ENCODE results near the gene CPT1A.

Gene CPT1A

DNA sequence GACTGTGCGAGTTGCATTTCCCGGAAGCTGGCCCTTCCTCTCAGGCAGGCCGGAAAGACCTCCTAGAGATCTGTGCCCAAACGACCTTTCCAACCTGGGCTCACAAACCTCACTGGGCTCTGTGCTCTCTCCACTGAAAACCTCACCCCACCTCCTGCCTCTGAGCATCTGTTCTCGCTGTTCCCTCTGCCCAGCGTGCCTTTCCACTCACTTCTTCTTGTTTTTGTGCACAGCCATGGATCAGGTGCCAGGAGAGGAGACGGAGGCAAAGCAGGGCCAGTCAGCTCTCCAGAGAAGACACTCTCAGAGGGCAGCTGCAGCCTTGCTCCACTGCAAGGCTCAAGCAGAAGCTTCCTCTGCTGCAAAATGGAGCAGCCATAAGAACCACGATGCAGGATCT is 10.9 kb upstream of the CPT1A start:
- no peak for FAIRE-seq

DNA sequence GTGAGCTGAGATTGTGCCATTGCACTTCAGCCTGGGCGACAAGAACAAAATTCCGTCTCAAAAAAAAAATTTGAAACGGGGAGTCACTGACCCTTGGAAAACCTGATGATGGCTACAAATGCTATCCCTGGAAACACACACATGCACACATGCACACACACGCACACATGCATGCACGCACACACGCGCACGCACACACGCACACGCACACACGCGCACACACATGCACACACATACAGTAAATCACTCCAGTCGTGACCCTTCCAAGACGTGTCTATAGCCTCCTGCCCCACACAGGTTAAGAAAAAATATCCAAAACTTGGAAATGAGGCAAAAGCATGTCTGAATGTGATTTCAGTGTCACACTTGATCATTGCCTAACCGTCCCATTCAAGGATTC is 6.7 kb upstream of the CPT1A start:
- no peak for FAIRE-seq

DNA sequence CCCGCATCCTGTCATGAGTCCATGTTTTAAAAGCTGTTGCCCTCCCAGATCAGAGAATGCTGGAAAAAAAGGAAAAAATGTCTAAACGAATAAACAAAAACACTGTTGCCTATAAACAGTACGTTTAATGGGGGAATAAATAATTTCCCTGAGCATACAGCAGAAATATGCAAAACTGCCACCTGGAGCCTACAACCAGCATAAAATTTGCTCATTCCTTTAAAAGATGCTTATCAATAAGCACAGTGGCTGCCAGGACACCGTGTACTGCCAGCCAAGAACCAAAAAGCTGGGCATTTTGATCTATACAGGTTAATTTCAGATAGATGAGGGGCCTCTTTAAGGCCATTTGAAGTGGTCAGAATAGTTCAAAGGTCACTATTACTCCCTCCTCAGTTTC is 5.7 kb upstream of the CPT1A start:
- FAIRE-seq, result no peak

DNA sequence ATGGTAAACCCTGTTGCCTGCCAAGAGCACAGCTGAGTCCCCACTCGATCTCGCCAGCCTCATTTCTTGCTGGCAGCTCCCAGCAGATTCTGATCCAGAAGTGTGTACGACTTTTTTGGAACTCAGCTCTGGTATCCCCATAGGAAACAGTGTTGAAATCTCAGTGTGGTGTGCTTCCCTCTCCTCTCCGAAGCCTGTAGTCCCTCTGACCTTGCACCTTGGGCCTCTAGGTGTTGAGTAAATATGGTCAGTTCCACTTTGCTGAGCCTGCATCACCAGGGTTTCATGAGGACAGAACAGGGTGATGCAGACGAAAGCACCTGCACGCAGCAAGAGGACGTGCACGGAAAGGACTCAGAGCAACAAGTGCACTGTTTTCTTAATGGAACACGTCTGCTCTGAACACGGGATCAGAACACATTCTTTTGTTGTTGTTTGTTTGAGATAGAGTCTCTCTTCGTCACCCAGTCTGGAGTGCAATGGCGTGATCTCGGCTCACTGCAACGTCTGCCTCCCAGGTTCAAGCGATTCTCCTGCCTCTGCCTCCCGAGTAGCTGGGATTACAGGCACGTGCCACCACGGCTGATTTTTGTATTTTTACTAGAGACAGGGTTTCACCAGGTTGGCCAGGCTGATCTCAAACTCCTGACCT is 3.8 kb upstream of the CPT1A start:
- FAIRE-seq, result no peak

DNA sequence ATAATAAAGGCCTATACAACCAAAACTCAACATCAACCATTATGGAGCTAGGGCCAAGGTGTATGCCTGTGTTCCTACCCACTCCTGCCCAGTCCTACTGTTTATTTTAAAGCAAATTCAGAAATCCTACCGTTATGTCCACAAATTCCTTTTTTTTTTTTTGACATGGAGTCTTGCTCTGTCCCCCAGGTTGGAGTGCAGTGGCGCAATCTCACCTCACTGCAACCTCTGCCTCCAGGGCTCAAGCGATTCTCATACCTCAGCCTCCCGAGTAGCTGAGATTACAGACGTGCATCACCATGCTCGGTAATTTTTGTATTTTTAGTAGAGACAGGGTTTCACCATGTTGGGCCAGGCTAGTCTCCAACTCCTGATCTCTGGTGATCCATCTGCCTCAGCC is 3.1 kb upstream of the CPT1A start:
- no peak for FAIRE-seq

DNA sequence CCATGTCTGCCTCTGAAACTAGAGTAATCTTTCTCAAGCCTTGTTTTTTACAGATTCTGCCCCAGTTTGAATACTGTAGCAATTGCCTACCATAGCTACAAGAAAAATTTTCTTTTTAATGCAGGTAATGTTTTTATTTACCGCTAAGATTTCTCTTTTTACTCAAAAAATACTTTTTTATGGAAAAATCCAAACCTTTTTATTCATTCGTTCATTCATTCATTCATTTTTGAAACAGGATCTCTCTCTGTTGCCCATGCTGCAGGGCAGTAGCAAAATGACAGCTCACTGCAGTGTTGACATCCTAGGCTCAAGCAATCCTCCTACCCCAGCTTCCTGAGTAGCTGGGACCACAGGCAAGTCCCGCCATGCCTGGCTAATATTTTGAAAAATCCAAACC is 2.7 kb upstream of the CPT1A start:
- no peak for FAIRE-seq

DNA sequence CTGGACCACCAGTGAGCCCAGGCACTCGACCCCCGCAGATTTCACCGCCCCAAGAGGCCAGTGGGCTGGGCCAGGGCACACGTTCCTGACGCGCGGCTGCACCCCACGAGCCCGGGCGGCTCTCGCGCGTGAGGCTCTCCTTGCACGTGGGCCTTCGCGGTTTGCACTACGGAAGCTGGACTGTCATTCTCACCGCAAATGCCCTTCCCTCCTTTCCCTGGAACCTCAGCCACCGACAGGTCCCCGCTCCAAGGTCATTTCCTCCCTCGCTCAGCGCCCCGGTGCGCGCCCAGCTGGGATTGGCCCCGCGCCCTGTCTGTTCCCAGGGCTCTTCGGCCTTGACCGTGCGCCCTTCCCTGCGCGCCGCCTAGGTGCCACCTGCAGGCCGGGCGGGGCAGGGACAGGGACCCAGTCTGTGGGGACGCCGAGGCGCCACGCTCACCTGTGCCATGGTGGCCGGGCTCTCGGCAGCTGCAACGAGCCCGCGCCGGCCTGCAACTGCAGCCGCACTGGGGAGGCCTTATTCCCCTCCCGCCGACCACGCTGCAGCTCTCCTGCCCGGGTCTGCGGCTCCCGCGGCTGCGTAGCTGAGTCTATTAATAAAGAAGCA is 2.1 kb upstream of the CPT1A start:
- no peak for FAIRE-seq

DNA sequence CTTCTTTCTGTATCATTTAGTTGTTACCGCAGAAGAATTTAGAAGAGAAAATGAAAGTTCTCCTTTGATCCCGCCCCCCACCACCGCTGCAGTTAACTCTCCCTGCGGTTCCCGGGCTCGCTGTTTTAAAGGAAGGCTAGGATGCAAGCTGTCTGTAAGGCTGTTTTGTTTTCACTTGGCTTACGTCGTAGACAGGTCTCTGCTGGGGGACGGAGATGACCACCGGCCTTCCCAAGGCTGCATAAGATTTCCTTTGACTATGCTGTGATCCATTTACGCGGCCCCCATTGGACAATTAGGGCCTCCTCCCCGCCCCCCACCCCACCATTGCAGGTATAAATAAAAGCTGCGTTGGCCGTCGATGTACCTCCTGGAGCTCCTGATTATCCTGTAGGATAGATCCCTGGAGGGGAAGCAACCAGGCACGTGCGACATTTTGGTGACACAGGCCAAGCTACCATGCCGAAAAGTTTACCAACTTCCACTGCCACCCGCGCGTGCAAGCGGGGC is 1.4 kb upstream of the CPT1A start:
- FAIRE-seq, result no peak

DNA sequence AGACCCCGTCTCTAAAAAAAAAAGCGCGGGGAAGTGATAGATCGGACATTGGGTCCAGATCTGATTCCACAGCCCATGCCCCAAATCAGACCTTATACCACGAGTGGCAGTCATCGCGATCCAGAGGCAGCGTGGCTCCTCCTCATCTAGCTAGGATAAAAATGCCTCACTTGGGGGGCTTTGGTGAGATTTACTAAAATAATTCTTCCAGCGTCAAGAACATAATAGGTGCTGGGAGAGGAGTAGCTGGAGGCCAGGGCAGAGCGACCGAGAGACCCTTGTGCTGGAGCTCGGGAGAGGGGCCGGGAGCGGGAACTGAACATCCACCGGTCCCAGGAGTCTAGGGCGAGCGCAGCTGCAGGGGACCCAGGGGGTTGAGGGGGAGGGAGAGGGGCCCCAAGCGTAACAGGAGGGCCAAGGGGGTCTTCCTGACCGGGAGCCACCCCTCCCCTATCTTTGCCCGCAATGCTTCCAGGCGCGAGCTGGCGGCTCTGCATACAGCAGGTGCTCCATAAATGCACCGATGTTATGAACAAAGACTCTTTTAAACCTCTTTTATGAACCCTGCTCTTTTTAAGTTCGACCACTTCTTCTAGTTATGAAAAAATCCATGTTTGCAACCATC is 823 bp upstream of the CPT1A start:
- FAIRE-seq, result no peak

DNA sequence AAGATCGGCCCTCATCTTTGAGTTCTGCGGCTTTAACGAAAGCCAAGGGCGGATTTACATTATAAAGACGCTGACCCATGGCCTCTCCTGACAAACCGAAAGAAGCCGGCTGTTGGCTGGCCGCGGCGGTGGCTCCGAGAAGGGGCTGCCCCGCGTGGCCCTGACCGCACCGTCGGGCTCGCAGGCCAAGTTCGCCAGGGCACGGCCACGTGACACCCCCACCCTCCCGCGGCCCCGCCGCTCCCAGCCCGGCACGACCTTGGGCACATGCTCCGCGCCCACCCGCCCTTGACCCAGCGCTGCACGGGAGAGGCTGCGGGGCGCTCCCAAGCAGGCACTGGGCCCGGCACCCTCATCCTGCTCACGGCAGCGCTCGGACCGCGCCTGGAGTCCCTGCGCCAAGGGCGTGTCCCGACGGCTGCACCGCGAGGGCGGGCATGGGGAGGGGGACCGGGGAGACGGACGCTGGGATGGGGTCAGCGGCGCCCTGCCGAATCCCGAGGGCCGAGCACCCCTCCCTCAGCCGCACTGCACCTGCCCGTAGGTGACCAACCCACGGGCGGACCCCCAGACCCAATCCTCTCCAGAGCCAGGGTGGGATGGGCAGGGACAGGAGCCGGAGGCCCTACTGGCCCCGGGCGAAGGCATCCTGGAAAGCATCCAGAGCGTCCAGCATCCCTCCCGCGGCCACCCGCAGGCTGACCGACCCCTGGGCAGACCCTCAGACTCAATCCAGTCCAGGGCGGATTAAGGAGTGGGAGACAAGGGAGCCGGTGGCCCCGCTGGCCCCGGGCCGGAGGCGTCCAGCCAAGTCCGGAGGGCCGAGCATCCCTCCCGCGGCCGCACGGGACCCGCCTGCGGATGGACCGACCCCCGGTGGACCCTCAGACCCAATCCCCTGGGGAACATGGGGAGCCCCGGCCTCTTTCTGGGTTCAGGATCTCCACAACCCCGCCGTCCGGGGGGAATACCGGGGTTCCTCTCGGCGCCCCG is 759 bp downstream of the CPT1A start:
- FAIRE-seq, result no peak

DNA sequence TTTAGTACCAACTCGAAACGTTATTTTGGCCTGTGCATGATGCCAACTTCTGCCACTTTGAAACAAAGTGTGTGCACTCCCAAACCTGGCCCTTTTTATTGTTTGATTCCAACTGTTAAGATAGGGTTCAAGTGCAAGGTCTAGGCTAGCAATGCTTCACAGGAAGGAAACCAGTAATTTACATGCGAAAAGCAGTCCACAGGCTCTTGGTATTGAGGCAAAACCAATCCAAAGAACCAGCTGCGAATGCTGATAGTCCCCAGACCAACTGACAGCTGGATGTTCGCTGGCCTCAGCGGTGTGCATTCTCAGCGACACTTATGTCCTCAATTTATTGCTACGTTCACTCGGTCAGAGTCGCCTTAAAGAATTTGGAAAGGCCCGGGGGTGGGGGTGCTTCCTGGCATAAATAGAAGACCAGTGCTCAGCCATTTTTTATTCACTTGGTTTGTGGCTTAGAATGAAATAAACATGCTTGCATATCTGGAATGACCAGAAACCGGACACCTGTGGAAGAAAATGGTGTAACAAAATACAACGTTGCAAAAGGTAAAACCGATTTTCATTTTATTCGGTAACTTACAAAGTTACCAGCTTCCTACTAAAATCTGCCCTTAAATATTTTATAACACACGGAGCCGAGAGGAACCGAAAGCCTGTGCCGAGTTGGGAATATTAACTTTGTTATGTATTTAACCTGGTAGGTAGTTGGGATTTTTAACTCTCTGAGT is 1.6 kb downstream of the CPT1A start:
- FAIRE-seq, result no peak

DNA sequence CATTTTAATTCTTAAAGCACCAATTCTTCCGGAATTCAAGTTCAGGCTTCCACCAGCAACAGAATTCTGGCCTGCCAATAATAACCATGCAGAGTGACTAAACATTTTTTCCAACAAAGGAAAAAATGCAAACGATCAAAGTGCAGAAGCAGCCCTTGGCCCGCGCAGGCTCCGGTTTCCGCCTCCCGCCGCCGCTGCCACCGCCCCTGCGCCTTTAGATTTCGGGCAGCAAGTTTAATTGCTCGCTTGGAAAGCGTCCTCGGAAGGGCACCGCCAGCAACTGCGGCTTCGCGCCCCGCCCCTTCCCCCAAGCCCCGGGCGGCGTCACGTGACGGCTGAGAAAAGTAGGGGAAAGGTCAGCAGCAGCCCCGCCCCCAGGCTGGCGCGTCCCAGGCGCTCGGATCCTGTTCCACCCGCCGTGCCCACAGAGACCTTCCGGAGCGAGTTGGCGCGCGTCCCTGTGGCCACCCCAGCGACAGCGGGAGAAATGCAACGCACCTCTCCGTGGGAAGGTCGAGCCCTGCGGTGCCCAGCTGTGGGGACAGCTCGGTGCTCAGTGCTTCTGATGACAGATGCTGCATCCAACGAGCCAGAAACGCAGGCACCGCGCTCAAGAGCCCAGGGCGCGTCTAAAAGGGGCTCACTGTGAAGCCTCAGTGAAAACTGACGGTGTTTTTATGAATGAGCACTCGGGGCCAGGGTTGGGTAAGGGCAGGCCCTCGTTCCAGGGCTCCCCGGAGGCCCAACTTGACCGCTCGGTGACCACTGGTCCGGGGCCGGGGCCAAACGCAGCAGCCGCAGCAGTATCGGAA is 2.5 kb downstream of the CPT1A start:
- no peak for FAIRE-seq

DNA sequence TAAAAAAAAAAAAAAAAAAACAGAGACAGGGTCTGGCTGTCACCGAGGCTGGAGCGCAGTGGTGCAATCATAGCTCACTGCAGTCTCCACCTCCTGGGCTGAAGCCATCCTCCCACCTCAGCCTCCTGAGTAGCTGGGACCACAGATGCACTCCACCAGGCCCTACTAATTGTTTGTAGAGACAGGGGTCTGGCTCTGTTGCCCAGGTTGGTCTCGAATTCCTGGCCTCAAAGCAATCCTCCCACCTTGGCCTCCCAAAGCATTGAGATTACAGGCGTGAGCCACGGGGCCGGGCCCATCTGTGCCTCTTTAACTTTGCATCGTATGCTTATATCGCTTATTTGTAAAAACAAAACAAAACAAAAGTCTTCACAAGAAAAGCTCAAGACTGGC is 3.1 kb downstream of the CPT1A start:
- FAIRE-seq, result no peak

DNA sequence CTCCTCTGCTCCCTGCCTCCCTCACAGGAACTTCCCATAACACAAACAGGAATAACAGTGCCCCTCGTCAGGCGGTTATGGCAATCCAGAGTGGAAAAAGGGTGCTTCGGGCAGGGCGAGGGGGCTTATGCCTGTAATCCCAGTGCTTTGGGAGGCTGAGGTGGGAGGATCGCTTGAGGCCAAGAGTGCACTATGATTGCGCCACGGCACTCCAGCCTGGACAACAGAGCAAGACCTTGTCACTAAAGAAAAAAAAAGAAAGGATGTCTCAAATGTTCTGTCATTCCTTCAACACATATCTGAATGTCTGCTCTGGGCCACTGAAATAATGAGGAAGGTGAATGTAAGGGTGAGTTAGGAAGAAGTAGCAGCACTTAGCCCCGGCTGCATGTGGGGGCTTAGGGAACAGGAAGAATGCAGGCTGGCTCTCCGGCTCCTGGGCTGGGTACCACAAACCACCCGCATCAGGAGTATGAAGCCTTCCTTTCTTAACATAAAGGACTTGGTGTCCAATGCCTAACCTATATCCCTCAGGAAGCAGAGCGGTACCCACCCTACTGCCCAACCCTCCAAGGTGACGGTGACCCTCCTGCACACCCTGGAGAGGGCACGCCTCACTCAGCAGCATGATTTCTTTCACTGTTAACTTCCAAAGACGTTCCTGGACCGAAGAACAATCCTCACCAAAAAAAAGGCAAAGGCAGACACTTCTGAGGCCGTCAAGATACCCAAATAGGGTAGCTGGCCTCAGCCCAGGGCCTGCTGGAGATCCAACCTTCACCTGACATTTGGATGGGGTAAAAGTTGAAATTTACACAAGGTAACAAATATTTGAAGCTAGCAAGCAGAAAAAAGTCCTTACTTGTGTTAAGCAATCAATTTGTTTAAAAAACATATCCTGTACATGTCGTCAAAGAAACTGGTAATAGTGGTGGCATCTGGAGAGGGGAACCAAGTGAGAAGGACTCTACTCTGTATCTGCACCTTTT is 3.8 kb downstream of the CPT1A start:
- no peak for FAIRE-seq

DNA sequence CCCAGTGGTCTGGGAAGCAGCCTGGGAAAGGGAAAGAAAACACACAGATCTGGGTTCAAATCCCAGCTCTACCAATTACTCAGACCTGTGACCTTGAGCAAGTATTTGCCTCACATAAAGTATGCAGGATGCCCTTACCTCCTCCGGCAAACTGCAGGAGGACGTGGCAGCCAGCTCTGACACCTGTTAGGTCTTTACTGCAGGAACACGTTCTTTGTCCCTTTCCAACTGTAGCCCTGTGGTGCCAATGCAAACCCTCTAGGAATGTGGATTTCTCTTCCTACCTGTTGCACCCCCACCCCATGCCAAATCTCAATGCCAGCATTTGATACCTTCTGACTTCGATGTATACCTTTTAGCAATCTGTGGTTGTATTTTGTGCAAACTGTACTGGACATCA is 6.0 kb downstream of the CPT1A start:
- no peak for FAIRE-seq

DNA sequence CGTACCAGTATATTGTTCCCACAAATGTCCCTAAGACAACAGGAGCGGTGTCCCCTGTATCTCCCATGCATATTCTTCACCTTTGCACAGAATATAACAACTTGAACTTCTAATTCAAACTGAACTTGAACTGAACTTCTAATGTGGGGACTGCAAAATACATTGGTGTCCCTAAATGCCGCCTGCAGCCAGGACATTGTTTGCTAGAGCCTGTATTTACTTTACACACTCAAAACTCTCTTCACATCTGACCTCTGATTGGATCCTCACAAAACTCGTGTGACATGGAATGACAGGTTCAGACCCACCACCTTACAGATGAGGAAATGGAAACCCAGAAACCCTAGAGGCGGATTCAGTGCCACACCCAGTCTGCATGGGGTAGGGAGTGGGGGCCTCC is 6.4 kb downstream of the CPT1A start:
- FAIRE-seq, result no peak

DNA sequence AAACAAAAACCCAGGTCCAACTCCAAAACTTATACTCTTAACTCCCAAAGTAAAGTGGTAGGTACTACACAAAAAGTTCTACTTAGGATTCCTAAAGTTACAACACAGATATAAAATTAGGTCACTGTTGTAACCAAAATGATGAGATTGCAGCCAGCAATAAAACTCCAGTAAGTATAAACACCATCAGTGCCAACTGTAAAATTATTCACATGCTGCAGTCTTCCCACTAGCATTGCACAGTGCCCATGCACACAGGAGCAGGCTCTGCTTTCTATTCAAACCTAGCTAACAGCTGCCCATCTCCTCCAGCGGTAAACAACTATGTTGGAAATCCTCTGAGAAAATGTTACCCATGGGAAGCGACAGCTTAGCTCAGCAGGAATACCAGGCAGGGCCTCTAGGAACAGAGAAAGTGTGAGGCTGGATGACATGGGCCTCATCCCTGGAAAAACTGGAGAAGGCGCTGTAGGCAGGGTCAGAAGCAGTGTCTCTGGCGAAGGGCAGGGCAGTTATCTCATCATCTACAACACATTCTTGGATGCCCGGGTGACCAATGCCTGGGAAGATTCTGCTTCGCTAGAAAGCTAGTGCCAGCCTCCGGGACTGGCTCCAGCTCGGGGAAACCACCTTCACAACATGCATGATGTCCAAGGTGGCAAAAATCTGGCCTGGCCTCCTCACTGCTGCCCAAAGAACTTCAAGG is 9.1 kb downstream of the CPT1A start:
- FAIRE-seq, result no peak

DNA sequence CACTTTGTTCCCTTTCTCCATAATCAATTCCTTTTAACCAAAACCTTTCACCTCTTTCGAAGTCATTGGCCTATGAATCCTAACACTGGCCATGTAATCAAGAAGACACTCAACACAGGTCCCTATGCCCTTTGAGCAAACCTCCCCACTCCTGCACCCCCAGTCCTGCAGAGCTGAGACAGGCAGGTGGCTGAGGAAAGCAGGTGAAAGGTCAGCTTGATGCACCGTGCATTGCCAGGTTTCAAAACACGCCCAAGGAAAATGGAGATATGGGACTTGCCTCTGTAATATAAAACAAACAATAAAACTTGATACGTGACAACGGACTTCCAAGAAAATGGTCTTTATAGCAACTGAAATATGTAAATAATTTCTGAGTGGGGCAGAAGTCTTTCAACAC is 10.6 kb downstream of the CPT1A start:
- no peak for FAIRE-seq

DNA sequence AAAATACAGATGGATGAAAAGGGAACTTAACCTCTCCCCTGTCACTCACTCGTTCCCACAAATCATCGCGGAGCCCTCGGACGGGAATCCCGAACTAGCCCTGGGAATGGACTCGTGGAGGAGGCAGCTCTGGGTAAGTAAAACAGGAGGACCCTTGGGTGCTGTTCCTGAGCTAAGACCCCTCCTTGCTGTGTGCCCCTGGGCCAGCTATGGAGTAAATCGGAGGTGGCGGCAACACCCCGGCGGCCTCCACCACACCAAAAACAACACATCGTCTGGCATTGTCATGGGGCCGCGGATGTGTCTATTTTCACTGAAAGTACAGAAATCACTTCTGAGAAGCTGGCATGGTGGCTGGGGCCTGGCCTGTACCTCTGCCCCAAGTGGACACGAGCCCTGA is 12.1 kb downstream of the CPT1A start:
- FAIRE-seq, result no peak

DNA sequence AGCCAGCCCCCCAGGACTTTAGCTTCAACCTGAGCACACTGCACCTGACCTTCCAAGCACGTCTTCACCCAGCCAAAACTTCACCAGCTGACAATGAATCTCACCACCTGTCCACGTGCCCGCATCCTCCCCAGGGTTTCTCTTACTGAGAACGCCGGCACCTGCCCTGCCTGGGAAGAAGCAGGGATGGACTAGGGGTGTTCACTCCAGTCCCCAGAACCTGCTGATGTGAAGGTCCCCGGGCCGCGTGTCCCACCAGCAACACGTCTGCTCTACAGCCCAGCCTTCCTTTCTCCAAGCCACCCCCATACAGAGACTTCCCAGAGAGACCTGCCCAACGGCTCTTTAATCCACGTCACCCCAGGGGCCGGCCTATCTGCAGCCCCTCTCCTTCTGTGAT is 12.8 kb downstream of the CPT1A start:
- FAIRE-seq, result no peak

Measured in endometrium (tissue), 2 donors.